GM21619 (cell line): ENCODE data around the gene DHCR24.

Source experiments
- ATAC-seq: cut with Tn5 transposase; IDR thresholded peaks from one replicate; pipeline ENCODE4 v1.9.1; 2021; ENCODE audit not compliant: unreplicated experiment

The DHCR24 gene

GRCh38 chr1:54865238-54866073 lies 21.5 kb downstream of the DHCR24 start:
- ATAC-seq: no peak

GRCh38 chr1:54864460-54865208 lies 22.4 kb downstream of the DHCR24 start:
- no peak for ATAC-seq

- no peak for ATAC-seq
These were observed 23.7 kb downstream of the DHCR24 start for GRCh38 chr1:54863267-54863665.

- ATAC-seq: peak; percentile 76
These were observed 25.8 kb downstream of the DHCR24 start for GRCh38 chr1:54861070-54861761.

GRCh38 chr1:54859700-54860391 lies 27.1 kb downstream of the DHCR24 start:
- no peak for ATAC-seq

- ATAC-seq: no peak
These were observed 29.0 kb downstream of the DHCR24 start for GRCh38 chr1:54857746-54858561.

- no peak for ATAC-seq
These were observed 29.9 kb downstream of the DHCR24 start for GRCh38 chr1:54857141-54857540.

GRCh38 chr1:54854381-54855020 lies 32.5 kb downstream of the DHCR24 start:
- ATAC-seq: no peak

GRCh38 chr1:54853793-54854370 lies 33.1 kb downstream of the DHCR24 start:
- ATAC-seq: no peak

- ATAC-seq: no peak
These were observed 33.8 kb downstream of the DHCR24 start for GRCh38 chr1:54853096-54853792.

- ATAC-seq: no peak
These were observed 35.0 kb downstream of the DHCR24 start for GRCh38 chr1:54851936-54852524.

GRCh38 chr1:54851406-54851805 lies 35.6 kb downstream of the DHCR24 start:
- no peak for ATAC-seq

- no peak for ATAC-seq
These were observed 36.3 kb downstream of the DHCR24 start for GRCh38 chr1:54850737-54851136.

- ATAC-seq: no peak
These were observed 36.8 kb downstream of the DHCR24 start for GRCh38 chr1:54850069-54850730.

- no peak for ATAC-seq
These were observed 37.6 kb downstream of the DHCR24 start for GRCh38 chr1:54849219-54850068.

- ATAC-seq: no peak
These were observed 38.7 kb downstream of the DHCR24 start for GRCh38 chr1:54848134-54848948.
